Lung (tissue), 12 donors: ENCODE measurements around the gene FRMD4A. TPM values are rescaled to one million over a fixed set of nuclear protein-coding genes. Genes with fewer than 3 reads are reported as not detected.

Experiments used
- ATAC-seq: fragments of 200-7000 bp; cut with Tn5 transposase; one replicate; pipeline ENCODE4 v1.9.1; 2020; ENCODE audit warnings: moderate number of reproducible peaks; ENCODE audit not compliant: insufficient read depth, low FRiP score
- DNase-seq, 3 donors: peaks; one replicate each; pipeline ENCODE4 v3.0.0-alpha.2; 2013 to 2017
- H3K27ac ChIP-seq, 2 donors: one replicate each; pipeline ENCODE4 v1.5.1; 2013; ENCODE audit warnings: mild to moderate bottlenecking in 2 of 2, moderate library complexity in 2 of 2, control low read depth in 1 of 2, inconsistent platforms in 1 of 2, low read depth in 1 of 2, low read length in 1 of 2
- H3K27me3 ChIP-seq, 3 donors: one replicate each; pipeline ENCODE4 v1.5.1; 2013; ENCODE audit warnings: low read length in 2 of 3; ENCODE audit not compliant: control insufficient read depth in 3 of 3, insufficient read depth in 3 of 3
- H3K36me3 ChIP-seq, 4 donors: one replicate each; pipeline ENCODE4 v1.5.1; 2013; ENCODE audit warnings: low read length in 4 of 4, mild to moderate bottlenecking in 1 of 4, moderate library complexity in 1 of 4; ENCODE audit not compliant: control insufficient read depth in 4 of 4, insufficient read depth in 4 of 4
- H3K4me1 ChIP-seq, 5 donors: one replicate each; pipeline ENCODE4 v1.5.1; 2013; ENCODE audit warnings: low read length in 5 of 5, mild to moderate bottlenecking in 2 of 5, moderate library complexity in 1 of 5; ENCODE audit not compliant: control insufficient read depth in 5 of 5, insufficient read depth in 5 of 5
- H3K4me3 ChIP-seq: one replicate; pipeline ENCODE4 v1.5.1; 2013; ENCODE audit warnings: mild to moderate bottlenecking, control low read depth, moderate library complexity
- H3K9ac ChIP-seq, 2 donors: one replicate each; pipeline ENCODE4 v1.5.1; 2013; ENCODE audit warnings: low read length in 2 of 2, control low read depth in 1 of 2; ENCODE audit not compliant: insufficient read depth in 1 of 2
- H3K9me3 ChIP-seq, 4 donors: one replicate each; pipeline ENCODE4 v1.5.1; 2013; ENCODE audit warnings: low read length in 3 of 4, mild to moderate bottlenecking in 1 of 4, moderate library complexity in 1 of 4; ENCODE audit not compliant: control insufficient read depth in 4 of 4, insufficient read depth in 3 of 4
- CTCF ChIP-seq: IDR thresholded peaks from 2 replicates; pipeline ENCODE4 v1.5.1; 2012; ENCODE audit warnings: mild to moderate bottlenecking; ENCODE audit errors: control extremely low read depth, extremely low read depth
- WGBS, 2 donors: extraction: QIAGEN DNeasy Blood & Tissue Kit; methylation state at CpG; one replicate each; pipeline ENCODE4 v1.1.7; 2013; 5-methylcytosine and 5-hydroxymethylcytosine counted together
- polyA plus RNA-seq, 2 donors: library from polyadenylated mRNA; stranded (reverse); fragments of 200-250 nt; gene quantifications; one replicate each; pipeline ENCODE4 v1.2.1, GENCODE V29; 2013
- total RNA-seq, 2 donors: library from RNA; depleted of rRNA in 1 of 2; stranded (reverse); fragments of >200 nt in 1 of 2; gene quantifications; one replicate each; pipeline ENCODE4 v1.2.1, GENCODE V29; 2014 to 2021
- donor health status: control.
- donor health status: control.
- donor health status: Bipolar disorder and iron deficiency.
- donor health status: healthy.
- donor health status: DM: yes; HTN: yes; CAD: no.

The FRMD4A gene
- total and polyA plus RNA-seq, 4 donors, result 12.0 to 64.5 (median 29.3) TPM

- no peaks in the 10 kb centered on the region for H3K9me3 ChIP-seq
- no peak overlapping the region for H3K4me3 ChIP-seq
- no peak overlapping the region for H3K9ac ChIP-seq
- 45 to 47% methylated on average over 9 of the region's 9 CpGs for WGBS, 2 donors
- DNase-seq (no peak), ATAC-seq (no peak)
- H3K27me3 ChIP-seq, result peaks cover 0 to 21% (median 0%) of the 10 kb centered on the region in 3 donors
- no peak overlapping the region for H3K27ac ChIP-seq
- TF ChIP-seq CTCF, result no peak
- peaks cover 0 to 18% (median 7%) of the 10 kb centered on the region in 4 donors for H3K36me3 ChIP-seq
- H3K4me1 ChIP-seq, result peaks cover 0 to 18% (median 5%) of the 10 kb centered on the region in 5 donors
These were observed 534.8 kb downstream of the FRMD4A start for GRCh38 chr10:13795653-13796555.

GRCh38 chr10:13794992-13795612 lies 535.6 kb downstream of the FRMD4A start:
- ATAC-seq, result no peak
- TF ChIP-seq CTCF, result no peak

GRCh38 chr10:13792006-13792405 lies 538.7 kb downstream of the FRMD4A start:
- ATAC-seq (no peak), DNase-seq (no peak)
- H3K4me1 ChIP-seq, result peaks cover 0 to 49% (median 29%) of the 10 kb centered on the region in 5 donors
- no peak overlapping the region for H3K9ac ChIP-seq
- H3K4me3 ChIP-seq, result no peak overlapping the region
- 70 to 82% methylated on average over 5 of the region's 5 CpGs for WGBS, 2 donors
- H3K27ac ChIP-seq, result no peak overlapping the region
- no peaks in the 10 kb centered on the region for H3K9me3 ChIP-seq
- peaks cover 0 to 20% (median 5%) of the 10 kb centered on the region in 4 donors for H3K36me3 ChIP-seq
- peaks cover 0 to 31% (median 0%) of the 10 kb centered on the region in 3 donors for H3K27me3 ChIP-seq
- no peak for TF ChIP-seq CTCF

More at GRCh38 chr10:13794992-13795612, 535.6 kb downstream of the FRMD4A start:
- Histone ChIP-seq H3K9ac (no peak overlapping the region), H3K36me3 (peaks cover 0 to 24% (median 7%) of the 10 kb centered on the region in 4 donors), H3K9me3 (no peaks in the 10 kb centered on the region), H3K27ac (no peak overlapping the region), H3K27me3 (peaks cover 0 to 20% (median 0%) of the 10 kb centered on the region in 3 donors), H3K4me1 (peaks cover 0 to 22% (median 7%) of the 10 kb centered on the region in 5 donors), H3K4me3 (no peak overlapping the region)
- peak; percentile 41 to 89 (median 85) for DNase-seq
- 67 to 87% methylated on average over 6 of the region's 6 CpGs for WGBS, 2 donors
